PC-9 (cell line): ENCODE results near the gene IL1RL2. TPM values are rescaled to one million over a fixed set of nuclear protein-coding genes. Genes with fewer than 3 reads are reported as not detected.
A peak's percentile ranks its signal among the peaks of the same experiment; 100 is the strongest.

Source experiments
- Bru-seq: library from RNA; stranded (reverse); fragments of 400-500 nt; gene quantifications from one replicate; lab custom pipeline; 2021; lab: Mats Ljungman, UMichigan
- BruChase-seq, 2 experiments: library from RNA; stranded (reverse); fragments of 400-500 nt; gene quantifications; one replicate each; lab custom pipeline; 2021; lab: Mats Ljungman, UMichigan
- BruUV-seq: library from RNA; stranded (reverse); fragments of 400-500 nt; replicated peaks from 2 replicates; lab custom pipeline; 2021; lab: Mats Ljungman, UMichigan
- CTCF ChIA-PET: fragments of 300-600 bp; sonication (Branson Sonifier 250); formaldehyde crosslinking; loops from one replicate; lab custom pipeline; 2022; ENCODE audit warnings: antibody characterized with exemption; lab: Charles Lee
- POLR2A ChIA-PET: fragments of 300-600 bp; sonication (Branson Sonifier 250); formaldehyde crosslinking; loops from one replicate; lab custom pipeline; 2022; ENCODE audit warnings: antibody characterized with exemption; ENCODE audit not compliant: unreplicated experiment; lab: Charles Lee
- DNase-seq, 2 experiments: peaks; one replicate each; pipeline versions ENCODE4 v3.0.0 to v3.0.0-alpha.2; 2015 to 2022; ENCODE audit warnings: mixed read lengths in 1 of 2
- H2AFZ ChIP-seq: fragments of 200-600 bp; sonication (generic); 2 replicates; pipeline ENCODE4 v1.8.1; 2017; ENCODE audit warnings: antibody characterized with exemption
- H3F3A ChIP-seq: fragments of 200-600 bp; sonication (generic); 2 replicates; pipeline ENCODE4 v1.8.1; 2017; ENCODE audit warnings: antibody characterized with exemption, mild to moderate bottlenecking, low read depth; ENCODE audit not compliant: insufficient read depth
- H3K27ac ChIP-seq: fragments of 200-600 bp; sonication (generic); 2 replicates; pipeline ENCODE4 v1.6.1; 2016; ENCODE audit warnings: mixed run types
- H3K27me3 ChIP-seq: fragments of 200-600 bp; sonication (generic); 2 replicates; pipeline ENCODE4 v1.6.1; 2016; ENCODE audit warnings: low read depth, mixed run types; ENCODE audit not compliant: insufficient read depth
- H3K36me3 ChIP-seq: fragments of 200-600 bp; sonication (generic); 2 replicates; pipeline ENCODE4 v1.6.1; 2016; ENCODE audit warnings: low read depth, mixed run types
- H3K4me1 ChIP-seq: fragments of 200-600 bp; sonication (generic); replicated peaks from 2 replicates; pipeline ENCODE4 v1.6.1; 2016; ENCODE audit warnings: mixed run types; ENCODE audit not compliant: insufficient read depth
- H3K4me2 ChIP-seq: fragments of 200-600 bp; sonication (generic); 2 replicates; pipeline ENCODE4 v1.6.1; 2017; ENCODE audit warnings: mixed run types
- H3K4me3 ChIP-seq: fragments of 200-600 bp; sonication (generic); 2 replicates; pipeline ENCODE4 v1.6.1; 2016; ENCODE audit warnings: mixed run types
- H3K79me2 ChIP-seq: fragments of 200-600 bp; sonication (generic); 2 replicates; pipeline ENCODE4 v1.6.1; 2017; ENCODE audit warnings: low read depth, mixed run types
- H3K9me2 ChIP-seq: fragments of 200-600 bp; sonication (generic); 2 replicates; pipeline ENCODE4 v1.8.1; 2017; ENCODE audit warnings: mild to moderate bottlenecking; ENCODE audit not compliant: insufficient read depth
- H3K9me3 ChIP-seq: fragments of 200-600 bp; sonication (generic); 2 replicates; pipeline ENCODE4 v1.8.1; 2016; ENCODE audit warnings: low read depth; ENCODE audit not compliant: insufficient read depth
- H4K20me1 ChIP-seq: fragments of 200-600 bp; sonication (generic); 2 replicates; pipeline ENCODE4 v1.8.1; 2017; ENCODE audit not compliant: insufficient read depth
- CTCF ChIP-seq: fragments of 200-600 bp; sonication (generic); conservative IDR thresholded peaks from 2 replicates; pipeline ENCODE4 v1.6.1; 2017; ENCODE audit warnings: mixed run types, antibody characterized with exemption, mild to moderate bottlenecking, moderate library complexity
- EZH2 ChIP-seq: fragments of 200-600 bp; sonication (generic); IDR thresholded peaks from 2 replicates; pipeline ENCODE4 v1.8.0; 2017; ENCODE audit warnings: antibody characterized with exemption, low read depth
- intact Hi-C: fragments of 100-400 bp; cut with micrococcal nuclease; formaldehyde crosslinking; loops from one replicate; pipeline ENCODE4 v1.10.0; 2022; ENCODE audit not compliant: unreplicated experiment
- long read RNA-seq: library from polyadenylated mRNA; stranded (forward); transcript quantifications from one replicate; pipeline ENCODE4 v2.0.0, GENCODE V29; 2022
- total RNA-seq: library from RNA; stranded (reverse); gene quantifications from 2 replicates; pipeline ENCODE4 v1.2.3, GENCODE V29; 2021

Gene IL1RL2
- total RNA-seq (1.2 and 1.9 TPM in 2 replicates), Bru-seq, nascent RNA (percentile 45 among the genes with signal in this experiment), BruChase-seq, experiment 1, labeled RNA remaining after a 2-hour chase (percentile 41 among the genes with signal in this experiment), BruChase-seq, experiment 2, labeled RNA remaining after a 6-hour chase (percentile 36 among the genes with signal in this experiment)
- long read RNA-seq, partial matches to known transcripts = 0 of 3 reads
- long read RNA-seq, other reads (novel, unspliced or antisense) = 2 of 3 reads

- H3K9me3 ChIP-seq = no peaks in the 10 kb centered on the region
Observed at GRCh38 chr2:102186791-102187495, at the start of gene IL1RL2. IL1RL2 (plus strand) TSS chr2:102187023; CDS start chr2:102187868, 845 bp downstream.

GRCh38 chr2:102137138-102137537, 49.7 kb upstream of the IL1RL2 start:
- POLR2A ChIA-PET = no interaction called here
- no peaks in the 10 kb centered on the region; the same call in 1 of the 2 replicates for H3F3A ChIP-seq
- intact Hi-C loops = no loop called here
- H3K27me3 ChIP-seq = no peaks in the 10 kb centered on the region
- no peaks in the 10 kb centered on the region for H4K20me1 ChIP-seq
- no peaks in the 10 kb centered on the region for H3K36me3 ChIP-seq
- H3K4me3 ChIP-seq = no peak overlapping the region
- H2AFZ ChIP-seq = no peak overlapping the region
- no peak overlapping the region for H3K4me2 ChIP-seq
- H3K9me3 ChIP-seq = no peaks in the 10 kb centered on the region; the same call in 1 of the 2 replicates
- CTCF ChIA-PET = no interaction called here
- TF ChIP-seq CTCF (no peak), EZH2 (no peak)
- H3K79me2 ChIP-seq = no peaks in the 10 kb centered on the region
- no peaks in the 10 kb centered on the region for H3K9me2 ChIP-seq
- no peak for DNase-seq
- H3K27ac ChIP-seq = no peak overlapping the region
- BruUV-seq = no TSS peak
- no peaks in the 10 kb centered on the region for H3K4me1 ChIP-seq

More at GRCh38 chr2:102186791-102187495, at the start of gene IL1RL2:
- ChIA-PET CTCF (interaction anchor here (0.6 kb wide), 1 partner anchor 54 kb away, joined by 3 read pairs; no protein-coding TSS in a partner anchor), POLR2A (no interaction called here)
- Histone ChIP-seq H3K27me3 (no peaks in the 10 kb centered on the region), H2AFZ (peak within 1 kb of the TSS; percentile 85), H3K27ac (no peak within 1 kb of the TSS), H4K20me1 (no peaks in the 10 kb centered on the region), H3K4me3 (peak within 1 kb of the TSS; percentile 49; the same call in 1 of the 2 replicates), H3K4me1 (peaks cover 2% of the 10 kb centered on the region), H3K4me2 (peak within 1 kb of the TSS; percentile 78), H3K79me2 (no peaks in the 10 kb centered on the region), H3K9me2 (no peaks in the 10 kb centered on the region), H3F3A (peaks cover 4% of the 10 kb centered on the region; the same call in 1 of the 2 replicates), H3K36me3 (no peaks in the 10 kb centered on the region)
- no TSS peak for BruUV-seq
- TF ChIP-seq CTCF (no peak), EZH2 (no peak)
- DNase-seq = peak in 1 of 2 experiments; percentile 28
- intact Hi-C loops = no loop called here

GRCh38 chr2:102138331-102138730, 48.5 kb upstream of the IL1RL2 start:
- Histone ChIP-seq H2AFZ (no peak overlapping the region), H3K4me1 (peaks cover 5% of the 10 kb centered on the region; the same call in 1 of the 2 replicates), H3K4me2 (no peak overlapping the region), H3K79me2 (no peaks in the 10 kb centered on the region), H3K36me3 (no peaks in the 10 kb centered on the region), H3F3A (no peaks in the 10 kb centered on the region; the same call in 1 of the 2 replicates), H3K9me3 (peaks cover 2% of the 10 kb centered on the region; the same call in 1 of the 2 replicates), H4K20me1 (no peaks in the 10 kb centered on the region), H3K27ac (no peak overlapping the region), H3K4me3 (no peak overlapping the region), H3K9me2 (no peaks in the 10 kb centered on the region), H3K27me3 (no peaks in the 10 kb centered on the region)
- intact Hi-C loops = no loop called here
- no TSS peak for BruUV-seq
- peak in 1 of 2 experiments; percentile 46 for DNase-seq
- ChIA-PET CTCF (no interaction called here), POLR2A (no interaction called here)
- TF ChIP-seq EZH2 = no peak
- TF ChIP-seq CTCF = no peak
